SK-N-SH treated with all-trans-retinoic acid at 6 μM for 48 hours (cell line): Measurements from ENCODE around the gene TULP1.
A peak's percentile ranks its signal among the peaks of the same experiment; 100 is the strongest.

Experiments
- ATAC-seq: fragments of 200-7000 bp; cut with Tn5 transposase; 3 replicates; pipeline ENCODE4 v1.9.1; 2020; ENCODE audit warnings: mild to moderate bottlenecking, moderate library complexity
- ARNTL ChIP-seq: fragments of 450-650 bp; formaldehyde crosslinking; IDR thresholded peaks from 2 replicates; pipeline ENCODE4 v1.5.0; 2020; ENCODE audit warnings: low read depth, mild to moderate bottlenecking, moderate library complexity, borderline replicate concordance
- BACH2 ChIP-seq: fragments of 250-450 bp; sonication (Bioruptor Pico); IDR thresholded peaks from 2 replicates; pipeline ENCODE4 v1.9.0; 2021; ENCODE audit warnings: mild to moderate bottlenecking, borderline replicate concordance
- CREB5 ChIP-seq: fragments of 250-450 bp; sonication (Bioruptor Pico); IDR thresholded peaks from 2 replicates; pipeline ENCODE4 v1.5.1; 2020; ENCODE audit warnings: low read depth, mild to moderate bottlenecking, moderate library complexity
- CSDC2 ChIP-seq: fragments of 250-450 bp; sonication (Bioruptor Pico); IDR thresholded peaks from 2 replicates; pipeline ENCODE4 v1.5.0; 2020; ENCODE audit warnings: mild to moderate bottlenecking, moderate library complexity
- ESRRG ChIP-seq: fragments of 250-450 bp; sonication (Bioruptor Pico); IDR thresholded peaks from 2 replicates; pipeline ENCODE4 v1.6.1; 2021; ENCODE audit warnings: mild to moderate bottlenecking
- GLIS3 ChIP-seq: fragments of 250-450 bp; sonication (Bioruptor Pico); IDR thresholded peaks from 2 replicates; pipeline ENCODE4 v1.5.0; 2020; ENCODE audit warnings: mild to moderate bottlenecking, moderate library complexity
- ISL1 ChIP-seq: fragments of 250-450 bp; sonication (Bioruptor Pico); IDR thresholded peaks from 2 replicates; pipeline ENCODE4 v2.1.2; 2022; ENCODE audit warnings: mild to moderate bottlenecking, moderate library complexity
- OSR1 ChIP-seq: fragments of 250-450 bp; sonication (Bioruptor Pico); IDR thresholded peaks from 2 replicates; pipeline ENCODE4 v1.8.0; 2022; ENCODE audit warnings: moderate library complexity, mild to moderate bottlenecking, inconsistent platforms
- POU6F1 ChIP-seq: fragments of 250-450 bp; sonication (Bioruptor Pico); IDR thresholded peaks from 2 replicates; pipeline ENCODE4 v1.8.0; 2021; ENCODE audit warnings: low read depth, mild to moderate bottlenecking, moderate library complexity, borderline replicate concordance
- PPARA ChIP-seq: fragments of 250-450 bp; sonication (Bioruptor Pico); IDR thresholded peaks from 2 replicates; pipeline ENCODE4 v1.5.0; 2020; ENCODE audit warnings: mild to moderate bottlenecking, borderline replicate concordance
- RARB ChIP-seq: fragments of 250-450 bp; sonication (Bioruptor Pico); IDR thresholded peaks from 2 replicates; pipeline ENCODE4 v1.8.0; 2021; ENCODE audit warnings: mild to moderate bottlenecking, moderate library complexity
- SNAI2 ChIP-seq: fragments of 250-450 bp; sonication (Bioruptor Pico); IDR thresholded peaks from 2 replicates; pipeline ENCODE4 v1.5.0; 2020; ENCODE audit warnings: mild to moderate bottlenecking, moderate library complexity
- TCF4 ChIP-seq: fragments of 250-450 bp; sonication (Bioruptor Pico); IDR thresholded peaks from 2 replicates; pipeline ENCODE4 v1.8.0; 2021; ENCODE audit warnings: mild to moderate bottlenecking, moderate library complexity, borderline replicate concordance
- TOX ChIP-seq: fragments of 250-450 bp; sonication (Bioruptor Pico); IDR thresholded peaks from 2 replicates; pipeline ENCODE4 v1.8.0; 2021; ENCODE audit warnings: mild to moderate bottlenecking, moderate library complexity, borderline replicate concordance
- ZC3H10 ChIP-seq: fragments of 250-450 bp; sonication (Bioruptor Pico); IDR thresholded peaks from 2 replicates; pipeline ENCODE4 v1.5.1; 2021; ENCODE audit warnings: mild to moderate bottlenecking, moderate library complexity
- ZFP3 ChIP-seq: fragments of 250-450 bp; sonication (Bioruptor Pico); IDR thresholded peaks from 2 replicates; pipeline ENCODE4 v1.5.0; 2020; ENCODE audit warnings: mild to moderate bottlenecking, moderate library complexity
- ZFP30 ChIP-seq: fragments of 450-650 bp; formaldehyde crosslinking; IDR thresholded peaks from 2 replicates; pipeline ENCODE4 v1.5.0; 2022; ENCODE audit warnings: mild to moderate bottlenecking, moderate library complexity
- ZNF565 ChIP-seq: fragments of 450-650 bp; formaldehyde crosslinking; conservative IDR thresholded peaks from 2 replicates; pipeline ENCODE4 v1.5.0; 2020; ENCODE audit warnings: low read depth, mild to moderate bottlenecking, moderate library complexity
- ZNF70 ChIP-seq: fragments of 450-650 bp; formaldehyde crosslinking; IDR thresholded peaks from 2 replicates; pipeline ENCODE4 v1.5.0; 2020; ENCODE audit warnings: mild to moderate bottlenecking, moderate library complexity
- ZNF8 ChIP-seq: fragments of 450-650 bp; formaldehyde crosslinking; IDR thresholded peaks from 2 replicates; pipeline ENCODE4 v1.5.0; 2020; ENCODE audit warnings: mild to moderate bottlenecking, moderate library complexity
- TF ChIP-seq, protein P1 (sequence below): fragments of 250-450 bp; sonication (Bioruptor Pico); IDR thresholded peaks from 2 replicates; pipeline ENCODE4 v1.5.0; 2020; ENCODE audit warnings: mild to moderate bottlenecking, moderate library complexity
- TF ChIP-seq, protein P2 (sequence below): fragments of 250-450 bp; sonication (Bioruptor Pico); IDR thresholded peaks from 2 replicates; pipeline ENCODE4 v1.8.0; 2020; ENCODE audit warnings: mild to moderate bottlenecking, moderate library complexity, borderline replicate concordance
- TF ChIP-seq, protein P3 (sequence below): fragments of 250-450 bp; sonication (Bioruptor Pico); IDR thresholded peaks from 2 replicates; pipeline ENCODE4 v1.5.1; 2021; ENCODE audit warnings: mild to moderate bottlenecking, moderate library complexity

Gene TULP1

GRCh38 chr6:35468181-35468979 is 44.3 kb downstream of the TULP1 start, which contains the start of gene RPL10A:
Gene RPL10A, plus strand, starts transcription at chr6:35468401. Its CDS starts 34 bp downstream, at chr6:35468435.
- peak; percentile 89 for ATAC-seq
- no peak for TF ChIP-seq ZNF565
- TF ChIP-seq PPARA (CRISPR knock-in tag), result no peak
- no peak for TF ChIP-seq ZNF70 (CRISPR knock-in tag)
- no peak for TF ChIP-seq ESRRG (CRISPR knock-in tag)
- TF ChIP-seq ARNTL, result no peak
- TF ChIP-seq CREB5 (CRISPR knock-in tag), result no peak
- 0 out of 2 replicates have a peak, but pooled peaks have one; percentile 36 for TF ChIP-seq GLIS3 (CRISPR knock-in tag)
- TF ChIP-seq TOX (CRISPR knock-in tag), result no peak
- no peak for TF ChIP-seq ISL1 (CRISPR knock-in tag)
- no peak for TF ChIP-seq OSR1 (CRISPR knock-in tag)
- TF ChIP-seq, protein P1, sequence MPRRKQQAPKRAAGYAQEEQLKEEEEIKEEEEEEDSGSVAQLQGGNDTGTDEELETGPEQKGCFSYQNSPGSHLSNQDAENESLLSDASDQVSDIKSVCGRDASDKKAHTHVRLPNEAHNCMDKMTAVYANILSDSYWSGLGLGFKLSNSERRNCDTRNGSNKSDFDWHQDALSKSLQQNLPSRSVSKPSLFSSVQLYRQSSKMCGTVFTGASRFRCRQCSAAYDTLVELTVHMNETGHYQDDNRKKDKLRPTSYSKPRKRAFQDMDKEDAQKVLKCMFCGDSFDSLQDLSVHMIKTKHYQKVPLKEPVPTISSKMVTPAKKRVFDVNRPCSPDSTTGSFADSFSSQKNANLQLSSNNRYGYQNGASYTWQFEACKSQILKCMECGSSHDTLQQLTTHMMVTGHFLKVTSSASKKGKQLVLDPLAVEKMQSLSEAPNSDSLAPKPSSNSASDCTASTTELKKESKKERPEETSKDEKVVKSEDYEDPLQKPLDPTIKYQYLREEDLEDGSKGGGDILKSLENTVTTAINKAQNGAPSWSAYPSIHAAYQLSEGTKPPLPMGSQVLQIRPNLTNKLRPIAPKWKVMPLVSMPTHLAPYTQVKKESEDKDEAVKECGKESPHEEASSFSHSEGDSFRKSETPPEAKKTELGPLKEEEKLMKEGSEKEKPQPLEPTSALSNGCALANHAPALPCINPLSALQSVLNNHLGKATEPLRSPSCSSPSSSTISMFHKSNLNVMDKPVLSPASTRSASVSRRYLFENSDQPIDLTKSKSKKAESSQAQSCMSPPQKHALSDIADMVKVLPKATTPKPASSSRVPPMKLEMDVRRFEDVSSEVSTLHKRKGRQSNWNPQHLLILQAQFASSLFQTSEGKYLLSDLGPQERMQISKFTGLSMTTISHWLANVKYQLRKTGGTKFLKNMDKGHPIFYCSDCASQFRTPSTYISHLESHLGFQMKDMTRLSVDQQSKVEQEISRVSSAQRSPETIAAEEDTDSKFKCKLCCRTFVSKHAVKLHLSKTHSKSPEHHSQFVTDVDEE (CRISPR knock-in tag), result no peak
- TF ChIP-seq CSDC2 (CRISPR knock-in tag), result no peak
- TF ChIP-seq ZC3H10, result no peak
- no peak for TF ChIP-seq ZNF8
- TF ChIP-seq, protein P2, sequence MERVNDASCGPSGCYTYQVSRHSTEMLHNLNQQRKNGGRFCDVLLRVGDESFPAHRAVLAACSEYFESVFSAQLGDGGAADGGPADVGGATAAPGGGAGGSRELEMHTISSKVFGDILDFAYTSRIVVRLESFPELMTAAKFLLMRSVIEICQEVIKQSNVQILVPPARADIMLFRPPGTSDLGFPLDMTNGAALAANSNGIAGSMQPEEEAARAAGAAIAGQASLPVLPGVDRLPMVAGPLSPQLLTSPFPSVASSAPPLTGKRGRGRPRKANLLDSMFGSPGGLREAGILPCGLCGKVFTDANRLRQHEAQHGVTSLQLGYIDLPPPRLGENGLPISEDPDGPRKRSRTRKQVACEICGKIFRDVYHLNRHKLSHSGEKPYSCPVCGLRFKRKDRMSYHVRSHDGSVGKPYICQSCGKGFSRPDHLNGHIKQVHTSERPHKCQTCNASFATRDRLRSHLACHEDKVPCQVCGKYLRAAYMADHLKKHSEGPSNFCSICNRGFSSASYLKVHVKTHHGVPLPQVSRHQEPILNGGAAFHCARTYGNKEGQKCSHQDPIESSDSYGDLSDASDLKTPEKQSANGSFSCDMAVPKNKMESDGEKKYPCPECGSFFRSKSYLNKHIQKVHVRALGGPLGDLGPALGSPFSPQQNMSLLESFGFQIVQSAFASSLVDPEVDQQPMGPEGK, result 0 out of 2 replicates have a peak, but pooled peaks have one; percentile 13
- no peak for TF ChIP-seq RARB
- TF ChIP-seq, protein P3, sequence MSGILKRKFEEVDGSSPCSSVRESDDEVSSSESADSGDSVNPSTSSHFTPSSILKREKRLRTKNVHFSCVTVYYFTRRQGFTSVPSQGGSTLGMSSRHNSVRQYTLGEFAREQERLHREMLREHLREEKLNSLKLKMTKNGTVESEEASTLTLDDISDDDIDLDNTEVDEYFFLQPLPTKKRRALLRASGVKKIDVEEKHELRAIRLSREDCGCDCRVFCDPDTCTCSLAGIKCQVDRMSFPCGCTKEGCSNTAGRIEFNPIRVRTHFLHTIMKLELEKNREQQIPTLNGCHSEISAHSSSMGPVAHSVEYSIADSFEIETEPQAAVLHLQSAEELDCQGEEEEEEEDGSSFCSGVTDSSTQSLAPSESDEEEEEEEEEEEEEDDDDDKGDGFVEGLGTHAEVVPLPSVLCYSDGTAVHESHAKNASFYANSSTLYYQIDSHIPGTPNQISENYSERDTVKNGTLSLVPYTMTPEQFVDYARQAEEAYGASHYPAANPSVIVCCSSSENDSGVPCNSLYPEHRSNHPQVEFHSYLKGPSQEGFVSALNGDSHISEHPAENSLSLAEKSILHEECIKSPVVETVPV (CRISPR knock-in tag), result no peak
- TF ChIP-seq, all 23 proteins: peak for 2

- no peak for ATAC-seq
- TF ChIP-seq CSDC2 (CRISPR knock-in tag), result no peak
- no peak for TF ChIP-seq ESRRG (CRISPR knock-in tag)
- no peak for TF ChIP-seq ZNF8
- TF ChIP-seq BACH2, result no peak
- no peak for TF ChIP-seq ZFP30 (CRISPR knock-in tag)
- TF ChIP-seq TOX (CRISPR knock-in tag), result no peak
- TF ChIP-seq ZNF565, result no peak
- no peak for TF ChIP-seq ARNTL
- TF ChIP-seq ZNF70 (CRISPR knock-in tag), result no peak
- no peak for TF ChIP-seq TCF4 (CRISPR knock-in tag)
- TF ChIP-seq ISL1 (CRISPR knock-in tag), result no peak
These were observed 47.0 kb downstream of the TULP1 start for GRCh38 chr6:35465646-35466045.

DNA sequence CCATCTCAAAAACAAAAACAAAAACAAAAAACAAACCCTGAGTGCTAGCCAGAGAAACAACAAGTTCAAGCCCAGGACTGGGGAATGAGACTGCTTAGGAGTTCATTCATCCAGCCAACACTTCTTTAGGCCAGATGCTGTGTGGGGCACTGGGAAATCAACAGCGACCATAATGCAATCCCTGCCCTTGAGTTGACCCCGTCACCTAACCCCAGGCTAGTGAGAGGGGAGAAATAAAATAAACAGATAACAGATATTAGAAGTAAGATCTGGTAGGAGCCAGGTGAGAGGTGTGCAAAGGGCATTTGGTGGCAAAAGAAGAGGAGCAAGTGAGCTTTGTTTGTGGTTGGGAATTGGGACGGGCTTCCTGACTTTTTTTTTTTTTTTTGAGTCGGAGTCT is 49.4 kb downstream of the TULP1 start:
- no peak for ATAC-seq
- TF ChIP-seq ZNF565 (no peak), CREB5 (CRISPR knock-in tag) (no peak), ZFP3 (no peak), PPARA (CRISPR knock-in tag) (no peak), SNAI2 (CRISPR knock-in tag) (no peak), POU6F1 (CRISPR knock-in tag) (no peak), TCF4 (CRISPR knock-in tag) (no peak), ZNF70 (CRISPR knock-in tag) (no peak), CSDC2 (CRISPR knock-in tag) (no peak), ESRRG (CRISPR knock-in tag) (no peak), ZNF8 (no peak), ARNTL (no peak)
- TF ChIP-seq, protein P2, result no peak
